ENCODE data around the gene ACKR1.

ACKR1 gene, protein sequence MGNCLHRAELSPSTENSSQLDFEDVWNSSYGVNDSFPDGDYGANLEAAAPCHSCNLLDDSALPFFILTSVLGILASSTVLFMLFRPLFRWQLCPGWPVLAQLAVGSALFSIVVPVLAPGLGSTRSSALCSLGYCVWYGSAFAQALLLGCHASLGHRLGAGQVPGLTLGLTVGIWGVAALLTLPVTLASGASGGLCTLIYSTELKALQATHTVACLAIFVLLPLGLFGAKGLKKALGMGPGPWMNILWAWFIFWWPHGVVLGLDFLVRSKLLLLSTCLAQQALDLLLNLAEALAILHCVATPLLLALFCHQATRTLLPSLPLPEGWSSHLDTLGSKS

DNA sequence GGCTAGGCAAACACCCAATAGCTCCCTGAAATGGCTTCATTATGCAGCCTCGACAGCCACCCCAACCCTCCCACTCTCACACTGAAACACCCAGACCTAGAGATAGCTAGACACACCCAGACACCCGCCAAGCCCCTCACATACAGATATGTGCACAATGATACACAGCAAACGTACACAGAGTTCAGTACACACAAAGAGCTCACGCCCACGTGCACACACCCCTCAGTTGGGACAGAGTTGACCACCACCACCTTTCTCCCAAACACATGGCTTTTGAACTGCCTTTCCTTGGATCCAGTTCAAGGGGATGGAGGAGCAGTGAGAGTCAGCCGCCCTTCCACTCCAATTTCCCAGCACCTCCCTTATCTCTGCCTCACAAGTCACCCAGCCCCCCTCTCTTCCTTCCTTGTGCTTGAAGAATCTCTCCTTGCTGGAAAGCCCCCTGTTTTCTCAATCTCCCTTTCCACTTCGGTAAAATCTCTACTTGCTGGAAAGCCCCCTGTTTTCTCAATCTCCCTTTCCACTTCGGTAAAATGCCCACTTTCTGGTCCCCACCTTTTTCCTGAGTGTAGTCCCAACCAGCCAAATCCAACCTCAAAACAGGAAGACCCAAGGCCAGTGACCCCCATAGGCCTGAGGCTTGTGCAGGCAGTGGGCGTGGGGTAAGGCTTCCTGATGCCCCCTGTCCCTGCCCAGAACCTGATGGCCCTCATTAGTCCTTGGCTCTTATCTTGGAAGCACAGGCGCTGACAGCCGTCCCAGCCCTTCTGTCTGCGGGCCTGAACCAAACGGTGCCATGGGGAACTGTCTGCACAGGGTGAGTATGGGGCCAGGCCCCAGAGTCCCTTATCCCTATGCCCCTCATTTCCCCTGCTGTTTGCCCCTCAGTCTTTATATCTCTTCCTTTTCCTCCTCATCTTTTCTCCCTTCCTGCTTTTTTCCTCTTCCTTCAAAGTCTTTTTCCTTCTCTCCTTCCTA lies at the start of gene ACKR1:
TSS of gene ACKR1 (plus strand) at position 715 of the 981 bp plus-strand sequence. CDS start at position 800, 85 bp downstream.
- DNase-seq (ENCODE audit: low read depth in 1 of 2, low spot score in 1 of 2), result no peak

DNA sequence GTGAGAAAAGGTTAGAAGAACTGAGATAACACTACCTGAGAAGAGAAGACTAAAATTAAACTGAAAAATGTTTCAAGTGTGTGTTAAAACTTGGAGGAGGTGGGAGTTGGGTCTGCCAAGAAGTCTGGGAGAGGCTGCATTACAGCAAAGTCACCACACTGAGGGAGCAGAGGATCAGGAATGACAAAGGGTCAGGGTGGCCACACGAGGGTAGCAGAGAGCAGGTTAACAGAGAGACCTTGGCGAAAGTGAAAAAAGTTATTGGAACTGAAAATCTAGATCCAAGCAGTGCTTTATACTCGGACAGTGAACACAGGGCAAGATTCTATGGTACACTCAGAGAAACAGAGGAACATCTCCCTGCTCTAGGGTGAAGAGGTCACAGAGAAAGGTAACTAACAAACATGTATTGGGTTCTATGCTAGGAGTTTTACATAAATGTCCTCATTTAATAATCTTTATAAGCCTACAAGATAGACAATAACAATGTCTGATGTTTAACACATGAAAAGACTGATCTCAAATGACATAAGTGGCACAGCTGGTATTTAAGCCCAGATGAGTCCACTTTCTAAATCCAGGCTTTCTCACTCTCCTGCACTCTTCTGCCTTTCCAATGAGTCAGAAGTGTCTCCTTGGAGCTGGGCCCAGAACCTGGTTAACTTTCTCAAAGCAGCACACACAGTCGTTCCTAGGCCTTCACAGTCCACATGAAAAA lies 43.5 kb upstream of the ACKR1 start:
- DNase-seq (ENCODE audit: low read depth in 1 of 2, low spot score in 1 of 2), result peak; percentile 15 to 50

DNA sequence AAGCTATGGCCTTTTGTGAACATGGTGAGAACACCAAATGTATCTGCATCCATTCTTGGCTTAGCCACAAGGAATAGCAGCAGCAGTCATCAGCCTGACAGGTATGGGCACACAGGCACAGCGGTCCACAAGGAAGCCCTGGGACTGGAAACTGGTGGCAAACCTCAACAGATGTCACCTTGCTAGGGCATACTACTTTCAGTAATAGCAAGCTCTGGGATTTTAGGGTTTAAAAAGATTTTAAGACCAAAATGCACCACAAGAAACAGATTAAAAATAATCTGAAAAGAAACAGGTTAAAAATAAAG lies 43.0 kb upstream of the ACKR1 start:
- DNase-seq (ENCODE audit: low read depth in 1 of 2, low spot score in 1 of 2), result no peak

DNA sequence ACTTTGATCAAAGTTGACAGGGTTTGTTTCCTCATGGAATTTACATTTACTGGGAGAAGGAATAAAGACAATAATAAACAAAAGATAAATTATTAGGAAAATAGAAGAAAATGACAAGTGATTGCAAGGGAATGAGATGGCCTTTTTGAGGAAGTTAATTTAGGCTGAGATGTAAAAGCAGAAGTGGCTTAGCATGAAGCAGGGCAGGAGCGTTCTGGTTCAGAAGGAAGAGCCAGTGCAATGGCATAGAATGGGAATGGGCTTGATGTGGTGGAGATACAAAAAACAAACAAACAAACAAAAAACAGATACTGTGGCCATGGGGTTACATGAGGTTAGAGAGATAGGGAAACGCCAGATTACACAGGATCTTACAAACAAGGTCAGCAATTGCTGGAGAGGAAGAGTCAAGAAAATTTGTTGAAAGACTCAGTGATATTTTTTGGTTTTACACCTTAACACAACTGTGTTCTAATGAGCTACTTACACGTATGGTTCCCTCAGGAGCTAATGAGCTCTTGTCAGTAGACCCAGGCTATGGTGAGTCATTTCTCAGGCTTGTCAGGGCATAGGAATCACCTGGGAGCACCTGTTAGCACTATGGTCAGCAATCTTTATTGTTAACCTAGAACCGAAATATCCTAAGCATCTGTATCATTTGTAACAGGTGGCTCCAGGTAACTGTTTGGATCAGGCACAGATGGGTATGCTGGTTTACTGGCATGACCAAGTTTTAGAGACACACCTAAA lies 42.0 kb upstream of the ACKR1 start:
- DNase-seq (ENCODE audit: low read depth in 1 of 2, low spot score in 1 of 2), result no peak

DNA sequence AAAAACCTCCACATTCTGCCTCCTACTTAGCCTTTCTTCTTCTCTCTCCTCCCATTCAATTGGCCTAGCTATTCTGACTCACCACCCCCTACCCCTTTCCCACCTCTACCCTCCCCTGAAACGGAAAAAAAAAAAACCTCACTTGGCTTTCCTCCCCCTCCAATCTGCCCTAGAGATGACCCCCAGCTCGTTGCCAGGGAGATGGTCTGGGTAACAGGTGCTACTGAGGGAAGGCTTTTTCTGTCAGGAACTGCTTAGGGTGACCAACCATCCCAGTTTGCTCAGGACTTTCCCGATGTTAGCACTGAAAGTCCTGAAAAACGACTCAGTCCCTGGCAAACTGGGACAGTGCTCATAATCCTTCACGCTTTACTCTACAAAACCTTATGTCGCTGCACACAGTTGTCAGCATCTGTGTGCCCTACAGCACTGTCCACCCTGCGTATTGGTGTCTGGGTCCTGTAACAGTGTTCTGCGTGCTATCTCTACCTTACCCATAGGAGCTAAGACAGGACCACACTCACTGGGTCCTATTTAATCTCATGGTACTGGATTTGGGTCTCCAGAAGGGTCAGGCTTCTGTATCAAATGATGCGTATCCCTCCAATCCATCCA lies 41.0 kb upstream of the ACKR1 start:
- DNase-seq (ENCODE audit: low read depth in 1 of 2, low spot score in 1 of 2), result no peak

DNA sequence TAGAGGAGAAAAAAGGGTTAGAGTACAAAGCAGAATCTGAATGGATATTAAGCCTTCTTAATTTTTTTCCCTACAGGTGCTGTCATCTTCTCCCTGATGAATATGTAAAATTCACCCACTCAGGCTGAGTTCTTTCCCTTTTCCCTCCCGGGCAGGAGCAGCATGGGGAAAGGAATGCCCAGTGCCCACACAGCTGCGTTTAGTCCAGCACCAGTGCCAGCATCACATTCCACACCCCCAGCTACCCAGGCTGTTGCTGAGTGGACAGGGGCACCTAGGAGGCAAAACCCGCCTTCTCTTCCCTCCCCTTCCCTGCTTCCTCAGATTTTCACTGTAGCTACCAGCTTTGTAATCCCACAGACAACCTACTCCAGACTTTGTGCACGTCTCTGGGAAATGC lies 36.6 kb upstream of the ACKR1 start:
- no peak for DNase-seq (ENCODE audit: low read depth in 1 of 2, low spot score in 1 of 2)

DNA sequence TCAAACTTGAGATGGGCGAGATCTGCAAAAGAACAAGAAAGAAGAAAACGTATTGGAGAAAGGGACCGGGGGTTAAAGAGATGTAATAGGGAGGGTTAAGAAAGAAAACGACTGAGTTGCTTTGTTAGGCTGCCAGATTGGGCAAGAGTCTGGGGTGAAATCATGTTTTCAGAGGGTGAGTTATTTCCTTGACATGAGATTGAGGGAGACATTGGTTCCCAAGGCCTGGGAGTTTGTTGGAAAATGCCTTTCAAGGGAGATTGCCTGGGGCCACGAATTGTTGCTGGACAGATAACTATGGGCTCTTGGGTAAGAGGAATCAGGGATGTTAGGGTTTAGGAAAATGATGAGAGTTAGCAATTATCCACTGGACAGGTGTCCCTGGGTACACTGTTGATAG lies 34.0 kb upstream of the ACKR1 start:
- no peak for DNase-seq (ENCODE audit: low read depth in 1 of 2, low spot score in 1 of 2)

DNA sequence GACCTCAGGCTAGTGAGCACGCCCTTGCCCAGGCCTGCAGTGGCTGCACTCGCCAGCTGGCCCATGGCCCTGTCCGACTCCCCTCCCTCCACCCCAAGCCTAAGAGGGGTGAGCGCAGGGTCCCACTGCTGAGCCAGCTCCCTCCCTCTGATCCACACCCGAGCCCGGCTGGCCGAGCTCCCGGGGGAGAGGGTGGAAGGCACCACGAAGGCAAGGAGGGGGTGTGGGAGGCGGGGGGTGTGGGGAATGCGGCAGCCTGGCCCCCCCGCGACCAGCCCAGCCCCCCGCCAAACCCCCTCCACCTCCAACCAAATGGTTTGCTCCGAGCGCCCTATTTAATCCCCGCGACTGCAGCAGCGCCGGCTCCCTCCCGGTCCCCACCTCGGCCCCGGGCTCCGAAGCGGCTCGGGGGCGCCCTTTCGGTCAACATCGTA lies 33.4 kb upstream of the ACKR1 start, which contains the start of gene CADM3:
TSS of gene CADM3 (plus strand) at position 362 of the 434 bp plus-strand sequence. CDS start 151 bp downstream, outside the sequence.
- DNase-seq (ENCODE audit: low read depth in 1 of 2, low spot score in 1 of 2), result no peak

DNA sequence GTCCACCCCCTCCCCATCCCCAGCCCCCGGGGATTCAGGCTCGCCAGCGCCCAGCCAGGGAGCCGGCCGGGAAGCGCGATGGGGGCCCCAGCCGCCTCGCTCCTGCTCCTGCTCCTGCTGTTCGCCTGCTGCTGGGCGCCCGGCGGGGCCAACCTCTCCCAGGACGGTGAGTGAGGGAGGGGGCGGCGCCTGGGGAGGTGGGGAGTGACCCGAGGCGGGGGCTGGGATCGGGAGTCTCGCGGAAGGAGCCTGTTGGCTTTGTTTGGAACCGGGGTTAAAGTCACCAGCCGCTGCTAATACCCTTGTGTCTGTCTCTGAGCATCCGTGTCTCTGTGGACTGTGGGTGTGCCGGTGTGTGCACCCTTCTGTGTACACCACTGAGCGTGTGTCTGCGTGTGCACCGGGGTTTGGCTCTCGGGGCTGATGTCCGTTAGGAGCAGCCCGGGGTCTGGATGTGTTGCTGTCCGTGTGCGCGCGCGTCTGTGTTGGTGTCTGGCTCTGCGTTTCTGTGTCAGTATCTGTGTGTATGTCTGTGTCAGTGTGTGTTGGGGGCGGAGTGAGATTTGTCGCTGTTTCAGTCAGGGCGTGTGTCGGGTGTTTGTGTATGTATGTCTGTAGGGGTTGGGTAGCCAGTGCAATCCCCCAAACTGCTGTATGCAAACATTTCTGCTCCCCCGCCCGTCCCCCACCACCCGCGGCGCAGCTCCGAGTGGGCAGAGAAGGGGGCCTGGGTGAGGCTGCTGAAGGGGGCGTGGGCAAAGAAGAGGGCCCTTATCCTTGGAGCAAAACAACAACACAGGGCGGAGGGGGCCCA lies 32.8 kb upstream of the ACKR1 start:
- DNase-seq (ENCODE audit: low read depth in 1 of 2, low spot score in 1 of 2), result no peak

DNA sequence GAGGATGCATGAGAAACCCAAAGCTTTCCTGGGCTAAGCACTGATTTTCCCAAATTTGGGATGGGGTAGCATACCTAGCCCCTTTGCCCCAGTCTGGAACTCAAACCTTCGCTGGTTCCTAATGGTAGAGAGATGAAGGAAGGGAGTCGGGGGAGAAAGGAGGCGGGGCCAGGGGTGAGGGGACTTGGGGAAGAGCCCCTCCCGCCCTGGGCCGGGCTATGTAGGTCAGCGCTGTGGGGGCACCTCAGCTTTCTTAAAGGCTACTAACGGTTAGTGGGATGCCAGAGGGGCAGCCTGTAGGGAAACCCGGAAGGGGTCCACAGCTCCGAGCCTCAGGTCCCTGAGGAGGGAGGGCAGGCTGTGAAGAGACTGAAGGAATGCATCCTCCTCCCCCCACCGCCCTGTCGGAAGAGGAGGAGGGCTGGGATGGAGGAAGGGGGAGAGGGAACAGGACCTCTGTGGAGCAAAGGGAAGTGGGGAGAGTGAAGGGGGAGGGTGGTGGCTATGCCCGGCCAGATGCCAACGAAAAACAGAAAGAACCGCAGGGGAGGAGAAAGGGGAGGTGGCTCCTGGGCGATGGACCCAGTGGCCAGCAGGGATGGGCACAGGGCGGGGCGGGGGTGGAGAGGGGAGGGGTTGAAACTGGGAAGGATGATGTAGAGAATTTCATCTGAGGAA lies 31.9 kb upstream of the ACKR1 start:
- DNase-seq (ENCODE audit: low read depth in 1 of 2, low spot score in 1 of 2), result no peak

DNA sequence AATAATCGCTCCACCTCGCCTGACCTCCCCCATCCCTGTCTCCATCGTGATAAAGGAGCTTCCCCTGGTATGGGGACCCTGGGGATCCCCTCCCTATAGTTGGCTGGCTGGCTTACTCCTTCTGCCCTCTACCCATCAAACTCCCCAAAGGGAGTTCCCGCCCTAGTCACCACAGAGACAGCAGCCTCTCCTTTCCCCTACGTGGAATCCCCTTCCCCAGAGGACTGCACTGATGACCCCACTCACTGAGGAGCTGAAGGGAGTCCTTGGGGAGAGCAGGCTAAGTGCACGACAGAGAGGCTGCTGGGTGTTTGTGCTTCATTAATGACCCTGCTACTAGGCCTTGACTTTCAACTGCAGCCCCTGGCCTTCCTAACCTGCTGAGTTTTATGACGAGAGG lies 31.4 kb upstream of the ACKR1 start:
- no peak for DNase-seq (ENCODE audit: low read depth in 1 of 2, low spot score in 1 of 2)

DNA sequence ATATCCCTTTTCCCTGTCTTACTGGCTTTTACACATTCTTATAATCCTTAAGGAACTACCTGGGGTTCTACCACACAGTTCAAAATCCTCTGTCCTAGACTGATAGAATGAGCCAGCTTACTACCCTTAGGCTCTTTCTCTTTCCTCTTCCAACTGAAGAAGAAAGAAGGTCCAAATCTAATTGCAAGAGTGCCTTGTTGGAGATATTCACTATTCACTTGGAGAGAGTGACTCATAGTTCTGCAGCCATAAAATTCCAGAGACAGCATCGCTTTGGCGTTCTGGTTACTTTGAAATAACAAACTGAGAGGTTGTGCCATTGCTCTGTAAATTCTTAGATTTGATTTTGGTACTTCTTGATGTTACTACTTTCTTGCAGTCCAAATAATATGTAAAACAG lies 29.1 kb upstream of the ACKR1 start:
- DNase-seq (ENCODE audit: low read depth in 1 of 2, low spot score in 1 of 2), result no peak

DNA sequence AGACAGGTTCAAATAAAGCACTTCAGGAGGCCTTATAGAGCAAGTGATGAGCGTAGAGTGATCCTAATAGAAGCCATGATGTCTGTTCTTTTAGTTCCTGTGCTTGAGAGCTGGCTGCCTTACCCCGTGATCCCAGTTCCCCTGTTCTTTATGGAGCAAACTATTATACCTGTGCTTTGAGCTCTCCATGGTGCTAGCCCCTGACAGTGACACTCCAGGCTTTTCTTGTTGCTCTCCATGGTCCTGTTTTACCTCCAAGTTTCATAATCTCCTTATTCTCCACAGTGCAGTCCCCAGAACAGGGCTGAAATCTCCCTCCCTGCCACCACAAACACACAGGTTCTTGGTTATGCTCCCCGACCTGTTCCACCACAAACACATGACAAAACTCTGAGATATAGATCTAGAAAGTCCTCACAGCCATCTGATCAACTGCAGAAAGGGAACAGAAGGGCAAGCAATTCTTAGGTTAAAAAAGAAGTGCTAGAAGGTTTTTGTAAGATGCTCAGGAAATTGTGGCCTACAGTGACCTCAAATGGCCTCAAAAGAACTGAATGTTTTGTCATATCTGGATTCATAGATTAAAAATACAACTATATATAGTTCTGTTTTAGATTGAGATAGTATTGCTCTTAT lies 27.3 kb upstream of the ACKR1 start:
- no peak for DNase-seq (ENCODE audit: low read depth in 1 of 2, low spot score in 1 of 2)

DNA sequence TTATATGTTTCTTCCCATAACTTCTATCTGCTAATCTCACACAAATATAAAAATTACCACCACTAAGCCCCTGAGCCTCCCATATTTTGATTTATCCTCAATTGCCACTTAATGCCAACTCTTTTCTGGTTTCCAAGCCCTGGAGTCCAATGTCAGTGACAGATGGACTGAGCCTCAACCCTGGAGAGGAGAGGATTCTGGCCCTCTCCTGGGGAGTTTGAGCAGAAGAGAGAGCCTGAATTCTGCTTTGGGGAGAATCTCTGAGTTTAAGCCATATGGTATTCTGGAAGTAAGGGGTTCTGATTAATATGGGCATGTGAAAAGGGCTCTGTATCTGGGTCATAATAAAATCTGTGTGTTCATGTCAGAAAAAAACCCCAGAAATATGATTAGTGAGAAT lies 24.8 kb upstream of the ACKR1 start:
- no peak for DNase-seq (ENCODE audit: low read depth in 1 of 2, low spot score in 1 of 2)

DNA sequence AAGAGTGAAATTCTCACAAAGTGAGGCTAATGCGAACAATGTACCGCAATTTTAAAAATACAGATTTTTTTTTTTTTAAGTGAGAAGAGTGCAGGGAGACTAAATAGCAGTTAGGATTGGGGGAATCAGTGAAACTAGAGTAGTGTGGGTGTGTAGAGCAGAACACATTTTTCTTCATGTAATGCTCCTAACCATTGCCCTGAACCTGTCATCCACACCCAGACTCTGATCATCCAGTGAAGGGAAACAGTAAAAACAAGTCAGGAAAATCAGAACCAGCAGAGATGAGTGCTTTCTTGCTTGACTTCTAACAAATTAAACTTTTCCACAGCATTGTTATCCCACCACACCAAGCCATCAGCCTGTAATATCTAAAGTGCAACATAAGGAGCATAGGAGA lies 24.2 kb upstream of the ACKR1 start:
- no peak for DNase-seq (ENCODE audit: low read depth in 1 of 2, low spot score in 1 of 2)

DNA sequence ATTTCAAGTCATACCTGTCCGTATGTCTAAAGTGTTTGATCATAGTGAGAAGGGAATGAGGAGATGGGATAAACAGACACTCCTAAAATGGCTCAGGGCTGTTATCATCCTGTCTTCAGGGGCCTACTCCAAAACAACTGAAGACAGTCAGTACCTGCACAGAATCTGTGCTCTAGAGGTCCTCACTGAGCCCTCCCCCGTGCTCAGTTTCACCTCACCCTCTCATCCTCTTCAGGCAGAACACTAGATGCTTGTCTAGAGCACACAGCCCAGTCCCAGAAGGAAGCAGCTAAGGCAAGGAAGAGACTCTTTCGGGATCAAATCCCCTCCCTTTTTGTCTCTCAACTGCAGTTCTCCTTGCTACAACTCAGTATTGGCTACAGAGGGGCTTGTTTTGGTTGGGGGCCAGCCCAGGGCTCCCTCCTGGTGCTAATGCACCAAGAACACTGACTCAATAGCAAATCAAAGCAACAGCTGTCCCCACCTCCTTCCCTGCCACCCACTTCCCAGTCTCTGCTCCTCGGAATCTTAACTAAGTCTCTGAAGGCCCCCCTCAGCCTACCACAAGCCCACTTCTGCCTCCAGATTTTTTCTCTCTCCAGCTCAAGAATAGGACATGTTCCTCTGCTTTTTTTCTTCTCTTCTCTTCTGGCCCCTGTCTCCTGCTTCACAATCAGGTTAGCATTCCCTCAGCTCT lies 23.2 kb upstream of the ACKR1 start:
- DNase-seq (ENCODE audit: low read depth in 1 of 2, low spot score in 1 of 2), result no peak

DNA sequence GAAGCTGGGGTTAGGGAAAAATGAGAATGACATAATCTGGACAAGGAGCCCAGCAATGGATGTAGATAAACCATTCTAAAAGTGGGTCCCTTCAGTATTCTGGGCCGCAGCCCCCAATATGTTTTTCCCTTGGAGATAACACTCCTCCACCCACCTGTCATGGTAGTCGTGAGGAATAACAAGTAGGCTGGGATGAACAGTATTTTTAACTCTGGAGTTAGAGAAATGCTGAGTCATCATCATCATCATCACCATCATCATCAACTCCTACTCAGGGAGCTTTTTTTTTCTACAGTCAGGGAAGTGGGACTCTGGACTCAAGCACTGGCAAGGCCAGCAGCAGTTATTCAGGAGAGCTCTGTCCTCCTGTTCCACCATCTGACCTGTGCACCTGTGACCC lies 20.5 kb upstream of the ACKR1 start:
- no peak for DNase-seq (ENCODE audit: low read depth in 1 of 2, low spot score in 1 of 2)

DNA sequence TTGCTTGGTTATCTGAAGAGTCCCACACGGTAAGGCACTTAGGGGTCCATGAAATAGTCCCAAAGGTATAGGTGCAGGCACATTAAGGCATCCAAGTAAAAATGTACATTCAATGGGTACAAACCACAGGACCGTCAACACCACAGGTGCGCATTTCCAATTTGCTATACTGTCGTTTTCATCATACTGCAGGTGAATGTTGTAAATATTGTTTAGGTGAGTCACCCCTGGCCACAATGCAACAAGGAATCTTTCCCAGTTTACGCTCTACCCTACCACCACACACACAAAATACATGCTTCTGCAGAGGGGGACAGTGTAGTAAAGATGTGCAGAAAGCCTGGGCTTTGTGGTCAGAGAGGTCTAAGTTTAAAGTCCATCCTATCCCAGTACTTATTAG lies 19.6 kb upstream of the ACKR1 start:
- DNase-seq (ENCODE audit: low read depth in 1 of 2, low spot score in 1 of 2), result no peak
